SU-DHL-6 (cell line): ENCODE results near the gene STK33.

Source experiments
- CTCF ChIP-seq: fragments of 200-600 bp; sonication (generic); IDR thresholded peaks from one replicate; pipeline ENCODE4 v1.5.1; 2017; ENCODE audit warnings: antibody characterized with exemption, mild to moderate bottlenecking, low read length, moderate library complexity; ENCODE audit not compliant: insufficient read depth, poor library complexity, severe bottlenecking
- EZH2phosphoT487 ChIP-seq: fragments of 200-600 bp; sonication (generic), shearing (Covaris generic); conservative IDR thresholded peaks from 2 replicates; pipeline ENCODE4 v1.6.1; 2018; ENCODE audit warnings: mild to moderate bottlenecking, antibody characterized with exemption, low read length, moderate library complexity, mixed read lengths

- TF ChIP-seq CTCF: no peak
- no peak for TF ChIP-seq EZH2phosphoT487
Observed at GRCh38 chr11:8532475-8532874, 61.6 kb downstream of the STK33 start.
